H9 (cell line): ENCODE measurements around the gene LIPM. TPM values are rescaled to one million over a fixed set of nuclear protein-coding genes. Genes with fewer than 3 reads are reported as not detected.

ENCODE experiments used
- DNase-seq: peaks from one replicate; pipeline ENCODE4 v3.0.0-alpha.2; 2017
- H2AFZ ChIP-seq: one replicate; pipeline ENCODE4 v1.6.1; 2013; ENCODE audit warnings: mild to moderate bottlenecking, low read length, control low read depth, moderate library complexity
- H2AK5ac ChIP-seq: 2 replicates; pipeline ENCODE4 v1.6.1; 2013; ENCODE audit warnings: low read length, control low read depth, mixed read lengths; ENCODE audit not compliant: insufficient read length
- H2BK120ac ChIP-seq: one replicate; pipeline ENCODE4 v1.6.1; 2013; ENCODE audit warnings: low read depth, mild to moderate bottlenecking, low read length, control low read depth, inconsistent platforms; ENCODE audit not compliant: poor library complexity, severe bottlenecking
- H2BK12ac ChIP-seq: 2 replicates; pipeline ENCODE4 v1.6.1; 2013; ENCODE audit warnings: low read length, control low read depth, mixed read lengths, low read depth; ENCODE audit not compliant: insufficient read length
- H2BK15ac ChIP-seq: 2 replicates; pipeline ENCODE4 v1.6.1; 2013; ENCODE audit warnings: low read depth, low read length, control low read depth
- H2BK20ac ChIP-seq: one replicate; pipeline ENCODE4 v1.6.1; 2013; ENCODE audit warnings: low read depth, mild to moderate bottlenecking, low read length, control low read depth, inconsistent platforms; ENCODE audit not compliant: poor library complexity, severe bottlenecking
- H2BK5ac ChIP-seq: 2 replicates; pipeline ENCODE4 v1.6.1; 2013; ENCODE audit warnings: low read length, control low read depth, mixed read lengths; ENCODE audit not compliant: insufficient read length
- H3K14ac ChIP-seq: 2 replicates; pipeline ENCODE4 v1.6.1; 2013; ENCODE audit warnings: low read length, control low read depth; ENCODE audit not compliant: insufficient read depth
- H3K18ac ChIP-seq: 2 replicates; pipeline ENCODE4 v1.6.1; 2013; ENCODE audit warnings: low read depth, mild to moderate bottlenecking, mixed read lengths, low read length, control low read depth; ENCODE audit not compliant: insufficient read length
- H3K23ac ChIP-seq: 2 replicates; pipeline ENCODE4 v1.6.1; 2013; ENCODE audit warnings: low read length, control low read depth, mixed read lengths, low read depth; ENCODE audit not compliant: insufficient read length
- H3K23me2 ChIP-seq: 2 replicates; pipeline ENCODE4 v1.6.1; 2013; ENCODE audit warnings: low read depth, mild to moderate bottlenecking, mixed read lengths, low read length, control low read depth; ENCODE audit not compliant: insufficient read length, poor library complexity, severe bottlenecking
- H3K27ac ChIP-seq: 2 replicates; pipeline ENCODE4 v1.5.1; 2013; ENCODE audit warnings: low read length, control low read depth, mixed read lengths, low read depth; ENCODE audit not compliant: insufficient read length
- H3K27me3 ChIP-seq: 2 replicates; pipeline ENCODE4 v1.6.1; 2013; ENCODE audit warnings: low read length, control low read depth, inconsistent platforms; ENCODE audit not compliant: insufficient read depth
- H3K4ac ChIP-seq: 2 replicates; pipeline ENCODE4 v1.6.1; 2013; ENCODE audit warnings: low read depth, mild to moderate bottlenecking, control low read depth, inconsistent platforms, low read length, moderate library complexity
- H3K4me1 ChIP-seq: 2 replicates; pipeline ENCODE4 v1.6.1; 2013; ENCODE audit warnings: low read length, control low read depth, inconsistent platforms; ENCODE audit not compliant: insufficient read depth
- H3K4me2 ChIP-seq: 2 replicates; pipeline ENCODE4 v1.6.1; 2013; ENCODE audit warnings: low read length, control low read depth, mixed read lengths; ENCODE audit not compliant: insufficient read length, insufficient read depth
- H3K56ac ChIP-seq: 2 replicates; pipeline ENCODE4 v1.6.1; 2013; ENCODE audit warnings: low read depth, mild to moderate bottlenecking, mixed read lengths, low read length, control low read depth; ENCODE audit not compliant: insufficient read length
- H3K79me1 ChIP-seq: 2 replicates; pipeline ENCODE4 v1.6.1; 2013; ENCODE audit warnings: low read depth, mild to moderate bottlenecking, moderate library complexity, low read length, control low read depth, inconsistent platforms; ENCODE audit not compliant: insufficient read depth, poor library complexity, severe bottlenecking
- H3K79me2 ChIP-seq: 2 replicates; pipeline ENCODE4 v1.6.1; 2013; ENCODE audit warnings: low read length, control low read depth, inconsistent platforms; ENCODE audit not compliant: insufficient read depth
- H3K9ac ChIP-seq: 2 replicates; pipeline ENCODE4 v1.6.1; 2013; ENCODE audit warnings: low read length, control low read depth, mixed read lengths; ENCODE audit not compliant: insufficient read length; ENCODE audit errors: extremely low read depth
- H3K9me3 ChIP-seq: one replicate; pipeline ENCODE4 v1.6.1; 2013; ENCODE audit warnings: low read depth, low read length, inconsistent platforms; ENCODE audit not compliant: control insufficient read depth
- H3T11ph ChIP-seq: one replicate; pipeline ENCODE4 v1.6.1; 2013; ENCODE audit warnings: mild to moderate bottlenecking, low read length, control low read depth, inconsistent platforms
- H4K20me1 ChIP-seq: one replicate; pipeline ENCODE4 v1.6.1; 2013; ENCODE audit not compliant: control insufficient read depth, insufficient read length, insufficient read depth
- H4K5ac ChIP-seq: 2 replicates; pipeline ENCODE4 v1.6.1; 2013; ENCODE audit warnings: low read depth, mild to moderate bottlenecking, mixed read lengths, low read length, control low read depth; ENCODE audit not compliant: insufficient read length
- H4K8ac ChIP-seq: replicated peaks from 2 replicates; pipeline ENCODE4 v1.6.1; 2013; ENCODE audit warnings: low read length, control low read depth, mixed read lengths, low read depth; ENCODE audit not compliant: insufficient read length
- H4K91ac ChIP-seq: 2 replicates; pipeline ENCODE4 v1.6.1; 2013; ENCODE audit warnings: low read depth, mild to moderate bottlenecking, moderate library complexity, mixed read lengths, low read length, control low read depth; ENCODE audit not compliant: insufficient read length
- H3K27ac Mint-ChIP-seq, 3 experiments: 2 replicates in 2 of 3; 3 replicates in 1 of 3; pipeline ENCODE4 v1.8.0; 2020 to 2021; ENCODE audit warnings: mixed read lengths in 3 of 3, mild to moderate bottlenecking in 1 of 3, moderate library complexity in 1 of 3
- H3K27me3 Mint-ChIP-seq: 2 replicates; pipeline ENCODE4 v1.8.0; 2021; ENCODE audit warnings: low read depth, mild to moderate bottlenecking, moderate library complexity, mixed read lengths
- H3K36me3 Mint-ChIP-seq, 3 experiments: 2 replicates in 2 of 3; 3 replicates in 1 of 3; pipeline ENCODE4 v1.8.0; 2020 to 2021; ENCODE audit warnings: low read depth in 3 of 3, mixed read lengths in 3 of 3; ENCODE audit not compliant: insufficient read depth in 1 of 3
- H3K4me1 Mint-ChIP-seq, 2 experiments: 2 replicates each; pipeline ENCODE4 v1.8.0; 2020; ENCODE audit warnings: mixed read lengths in 2 of 2
- H3K4me3 Mint-ChIP-seq, 2 experiments: 2 replicates in 1 of 2; 3 replicates in 1 of 2; pipeline ENCODE4 v1.8.0; 2020 to 2021; ENCODE audit warnings: mild to moderate bottlenecking in 2 of 2, mixed read lengths in 2 of 2, moderate library complexity in 1 of 2
- H3K9me3 Mint-ChIP-seq, 2 experiments: 2 replicates in 1 of 2; 3 replicates in 1 of 2; pipeline ENCODE4 v1.8.0; 2020; ENCODE audit warnings: mild to moderate bottlenecking in 2 of 2, mixed read lengths in 2 of 2, moderate library complexity in 1 of 2
- CTCF ChIP-seq: fragments of 200-600 bp; sonication (generic); conservative IDR thresholded peaks from 3 replicates; pipeline ENCODE4 v1.8.0; 2021; ENCODE audit warnings: antibody characterized with exemption, mild to moderate bottlenecking
- WGBS: extraction: QIAGEN DNeasy Blood & Tissue Kit; methylation state at CpG from one replicate; pipeline ENCODE4 v1.1.7; 2013; ENCODE audit warnings: missing lambda C conversion rate, low lambda C conversion rate, mixed read lengths; ENCODE audit not compliant: insufficient read length; ENCODE audit errors: extremely low coverage; 5-methylcytosine and 5-hydroxymethylcytosine counted together
- total RNA-seq: library from RNA; stranded (reverse); gene quantifications from 2 replicates; pipeline ENCODE4 v1.2.1, GENCODE V29; 2021

Gene LIPM
- total RNA-seq, 1 experiment from 2014 or later = not detected

- no peaks in the 10 kb centered on the region for H3K23me2 ChIP-seq
Observed at GRCh38 chr10:88819290-88819689, 16.8 kb downstream of the LIPM start.

More at GRCh38 chr10:88819290-88819689, 16.8 kb downstream of the LIPM start:
- no peaks in the 10 kb centered on the region for H3K4me1 Mint-ChIP-seq
- no peak overlapping the region for H2AFZ ChIP-seq
- no peak overlapping the region for H3K18ac ChIP-seq
- no peaks in the 10 kb centered on the region for H3K27me3 ChIP-seq
- no peaks in the 10 kb centered on the region for H4K20me1 ChIP-seq
- no peak overlapping the region for H3K4me3 Mint-ChIP-seq
- no peaks in the 10 kb centered on the region for H3K79me1 ChIP-seq
- no peak overlapping the region for H3K4me2 ChIP-seq
- no peak for TF ChIP-seq CTCF
- H3K14ac ChIP-seq = no peak overlapping the region
- no peaks in the 10 kb centered on the region for H3K9me3 ChIP-seq
- no peak overlapping the region for H2BK12ac ChIP-seq
- H3K56ac ChIP-seq = no peak overlapping the region
- H4K8ac ChIP-seq = no peak overlapping the region
- no peaks in the 10 kb centered on the region; the same call in 1 of the 2 replicates for H3K27me3 Mint-ChIP-seq
- no CpG with 5 or more reads among the region's 3 CpGs for WGBS
- H2BK15ac ChIP-seq = no peak overlapping the region
- H3K27ac ChIP-seq = no peak overlapping the region
- no peak overlapping the region for H2BK5ac ChIP-seq
- no peaks in the 10 kb centered on the region for H3K79me2 ChIP-seq
- no peak overlapping the region for H3K23ac ChIP-seq
- H3K9ac ChIP-seq = no peak overlapping the region
- no peaks in the 10 kb centered on the region for H3K9me3 Mint-ChIP-seq
- H2BK20ac ChIP-seq = no peak overlapping the region
- no peaks in the 10 kb centered on the region for H3K4me1 ChIP-seq
- no peak overlapping the region for H3T11ph ChIP-seq
- no peaks in the 10 kb centered on the region for H3K36me3 Mint-ChIP-seq
- H4K5ac ChIP-seq = no peak overlapping the region
- no peak overlapping the region for H2AK5ac ChIP-seq
- H3K4ac ChIP-seq = no peak overlapping the region
- no peak overlapping the region for H3K27ac Mint-ChIP-seq
- no peak for DNase-seq
- no peak overlapping the region for H2BK120ac ChIP-seq
- H4K91ac ChIP-seq = no peak overlapping the region
